Skin of body (tissue), 3 donors: Measurements from ENCODE around the gene ZNF106. TPM values are rescaled to one million over a fixed set of nuclear protein-coding genes. Genes with fewer than 3 reads are reported as not detected.

Experiments used
- DNase-seq: peaks from one replicate; lab custom pipeline; 2025; lab: John Stamatoyannopoulos, UW
- small RNA-seq: library from RNA; depleted of rRNA; stranded (forward); fragments of <200 nt; gene quantifications from one replicate; pipeline ENCODE3, GENCODE V24; 2014; ENCODE audit warnings: low replicate concordance
- total RNA-seq: library from RNA; depleted of rRNA; stranded (reverse); fragments of >200 nt; gene quantifications from one replicate; pipeline ENCODE4 v1.2.3, GENCODE V29; 2014

Gene ZNF106
- total RNA-seq, 1 donor from 2014 or later, result 91.1 TPM

- no peak for DNase-seq
These were observed 119.8 kb downstream of the ZNF106 start for GRCh38 chr15:42371096-42371495.

GRCh38 chr15:42368096-42368495 lies 122.8 kb downstream of the ZNF106 start:
- no peak for DNase-seq

GRCh38 chr15:42367041-42367440 lies 123.9 kb downstream of the ZNF106 start:
- DNase-seq, result no peak

- no peak for DNase-seq
These were observed 124.9 kb downstream of the ZNF106 start for GRCh38 chr15:42365921-42366550.

GRCh38 chr15:42364529-42364928 lies 126.4 kb downstream of the ZNF106 start:
- DNase-seq, result no peak

GRCh38 chr15:42363942-42364341 lies 127.0 kb downstream of the ZNF106 start:
- DNase-seq, result no peak

- no peak for DNase-seq
These were observed 127.5 kb downstream of the ZNF106 start for GRCh38 chr15:42363487-42363886.

Small RNA genes within 50 kb of the gene (small RNA-seq; reads per million reads assigned to genes)
- gene RNU6-188P, result not detected

Other genes starting within 250 kb of the ZNF106 start
- gene GANC, start 217.9 kb downstream of the ZNF106 start, total RNA-seq, result 20.7 TPM
- gene TMEM87A, start 217.7 kb downstream of the ZNF106 start, total RNA-seq, result 85.9 TPM
- 66.0 TPM for gene CAPN3, start 131.6 kb downstream of the ZNF106 start, total RNA-seq
- gene SNAP23, start 4.5 kb upstream of the ZNF106 start, total RNA-seq, result 58.8 TPM
- 17.4 TPM for gene LRRC57, start 57.7 kb upstream of the ZNF106 start, total RNA-seq
- 21.0 TPM for gene HAUS2, start 57.7 kb upstream of the ZNF106 start, total RNA-seq
- gene STARD9, start 84.5 kb upstream of the ZNF106 start, total RNA-seq, result 41.8 TPM
- gene CDAN1, start 246.0 kb upstream of the ZNF106 start, total RNA-seq, result 9.6 TPM